ENCODE measurements around the gene ACSBG1.

The ACSBG1 gene

DNA sequence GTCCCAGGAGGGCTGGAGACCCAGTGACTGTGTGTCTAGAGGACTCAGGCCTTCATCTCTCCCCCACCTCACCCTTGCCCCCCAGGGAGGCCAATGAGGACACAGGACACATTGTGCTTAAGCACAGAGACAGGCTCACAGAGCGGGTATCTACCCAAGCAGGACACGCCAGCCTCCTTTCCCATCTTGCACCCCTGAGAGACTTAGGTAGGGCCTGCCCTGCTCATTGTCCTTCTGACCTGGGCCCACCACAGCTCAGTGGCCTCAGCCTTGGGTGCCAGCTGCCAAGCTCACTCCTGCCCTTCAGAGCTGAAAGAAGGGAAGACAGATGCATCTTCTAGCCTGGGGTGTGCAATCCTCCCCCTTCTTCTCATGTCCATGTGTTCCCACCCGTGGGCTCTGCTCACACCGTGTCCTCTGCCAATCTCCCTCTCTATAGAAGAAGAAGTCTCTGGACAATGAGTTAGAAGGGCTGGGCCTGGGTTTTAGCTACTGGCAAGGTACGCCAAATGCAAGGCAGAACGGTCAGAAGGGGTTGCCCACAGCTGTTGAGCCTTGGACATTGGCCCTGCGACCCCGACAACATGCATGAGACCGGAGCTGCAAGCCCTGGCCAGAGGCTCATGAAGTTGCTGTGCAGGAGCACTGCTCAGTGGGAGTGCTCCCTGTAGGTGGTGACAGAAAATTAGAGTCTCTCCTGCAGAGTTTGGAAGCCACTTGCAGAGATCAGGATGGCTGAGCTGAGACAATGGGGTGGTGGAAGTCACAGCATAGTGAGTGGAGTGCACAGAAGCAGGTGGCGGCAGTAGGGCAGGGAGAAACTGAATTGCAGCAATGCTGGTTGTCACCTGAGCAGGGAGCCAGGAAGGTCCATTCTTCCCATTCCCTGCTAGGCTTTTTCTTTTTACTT is 32.8 kb downstream of the ACSBG1 start:
- no peak for DNase-seq

DNA sequence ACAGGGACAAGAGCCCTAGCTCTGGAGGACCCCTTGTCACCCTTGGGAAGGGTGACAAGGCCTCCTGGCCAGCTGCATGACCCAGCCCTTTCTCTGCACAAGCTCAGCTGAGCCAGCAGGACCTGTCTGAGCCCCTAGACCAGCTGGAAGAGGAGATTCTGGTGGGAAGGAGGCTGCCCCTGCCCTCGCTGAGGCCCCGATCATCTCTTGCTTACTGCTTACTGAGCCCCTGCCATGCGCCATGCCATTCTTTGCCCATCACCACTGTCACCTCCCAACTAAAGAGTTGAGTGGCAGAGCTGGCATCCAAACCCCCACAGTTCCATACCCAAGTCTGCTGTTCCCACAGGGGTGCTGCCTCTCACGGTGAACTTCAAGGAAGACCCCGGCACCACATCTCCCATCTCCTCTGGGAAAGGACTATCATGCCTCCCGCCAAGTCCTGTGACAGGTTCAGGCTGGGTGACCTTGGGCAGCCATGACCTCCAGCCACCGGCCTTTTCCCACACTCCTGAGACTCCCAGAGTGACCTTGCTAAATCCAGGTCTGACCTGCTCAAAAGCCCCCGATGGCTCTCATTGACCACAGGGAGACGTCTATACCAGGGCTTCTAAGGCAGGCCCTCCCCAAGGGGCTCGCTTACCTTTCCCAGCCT is 34.0 kb downstream of the ACSBG1 start:
- no peak for DNase-seq

DNA sequence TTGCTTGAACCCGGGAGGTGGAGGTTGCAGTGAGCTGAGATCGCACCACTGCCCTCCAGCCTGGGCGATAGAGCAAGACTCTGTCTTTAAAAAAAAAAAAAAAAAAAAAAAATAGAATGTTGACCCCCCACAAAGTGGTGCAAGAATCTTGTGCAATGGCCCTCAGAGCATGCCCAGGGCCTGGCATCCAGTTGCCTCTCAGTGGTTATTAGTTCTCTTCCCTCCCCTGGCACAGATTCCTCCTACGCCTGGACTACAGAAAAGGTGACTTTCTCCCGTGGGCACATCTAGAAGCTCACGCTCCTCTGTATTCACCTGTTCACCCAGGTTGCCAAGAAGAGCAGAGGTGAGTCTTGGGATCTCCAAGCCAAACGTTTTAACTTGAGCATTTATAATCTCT is 36.7 kb downstream of the ACSBG1 start:
- DNase-seq, result no peak

DNA sequence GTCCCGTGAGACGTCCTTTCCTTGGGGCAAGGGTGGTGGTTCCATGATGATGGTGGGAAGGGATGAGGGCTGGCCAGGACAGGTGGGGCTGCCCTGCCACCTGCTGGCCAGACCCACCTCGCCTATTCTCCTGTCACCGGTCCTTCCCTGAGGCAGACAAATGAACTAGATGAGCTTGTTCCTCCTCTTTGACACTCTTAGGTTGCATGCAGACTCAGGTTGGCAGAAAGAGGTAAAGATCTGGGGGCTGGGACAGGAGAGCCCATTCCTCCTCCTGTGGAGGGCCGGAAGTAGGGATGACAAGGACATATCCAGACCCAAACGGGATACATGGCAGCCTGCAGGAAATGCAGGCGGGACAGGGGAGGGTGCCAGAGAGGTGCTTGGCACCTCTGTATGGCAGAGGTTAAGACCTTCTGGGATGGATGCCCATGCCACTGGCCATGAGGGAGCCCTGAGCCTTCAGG is 38.6 kb downstream of the ACSBG1 start:
- DNase-seq, result peak; percentile 8

DNA sequence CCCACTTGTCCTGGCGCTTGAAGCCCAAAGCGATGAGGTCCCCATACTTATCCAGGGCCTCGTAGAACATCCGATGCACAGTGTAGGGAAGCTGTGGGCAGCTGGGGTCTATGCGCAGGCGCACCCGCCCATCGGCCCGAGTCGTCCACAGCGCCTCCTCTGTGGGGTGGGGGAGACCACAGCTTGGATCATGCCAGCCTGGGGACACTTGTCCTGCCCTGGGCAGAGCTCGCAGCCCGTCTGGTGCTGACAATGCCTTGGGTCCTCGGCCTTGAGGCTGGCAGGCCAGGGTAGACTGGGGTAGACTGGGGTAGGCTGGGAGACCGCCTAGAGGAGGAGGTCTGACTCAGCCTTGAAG is 39.8 kb downstream of the ACSBG1 start:
- no peak for DNase-seq

DNA sequence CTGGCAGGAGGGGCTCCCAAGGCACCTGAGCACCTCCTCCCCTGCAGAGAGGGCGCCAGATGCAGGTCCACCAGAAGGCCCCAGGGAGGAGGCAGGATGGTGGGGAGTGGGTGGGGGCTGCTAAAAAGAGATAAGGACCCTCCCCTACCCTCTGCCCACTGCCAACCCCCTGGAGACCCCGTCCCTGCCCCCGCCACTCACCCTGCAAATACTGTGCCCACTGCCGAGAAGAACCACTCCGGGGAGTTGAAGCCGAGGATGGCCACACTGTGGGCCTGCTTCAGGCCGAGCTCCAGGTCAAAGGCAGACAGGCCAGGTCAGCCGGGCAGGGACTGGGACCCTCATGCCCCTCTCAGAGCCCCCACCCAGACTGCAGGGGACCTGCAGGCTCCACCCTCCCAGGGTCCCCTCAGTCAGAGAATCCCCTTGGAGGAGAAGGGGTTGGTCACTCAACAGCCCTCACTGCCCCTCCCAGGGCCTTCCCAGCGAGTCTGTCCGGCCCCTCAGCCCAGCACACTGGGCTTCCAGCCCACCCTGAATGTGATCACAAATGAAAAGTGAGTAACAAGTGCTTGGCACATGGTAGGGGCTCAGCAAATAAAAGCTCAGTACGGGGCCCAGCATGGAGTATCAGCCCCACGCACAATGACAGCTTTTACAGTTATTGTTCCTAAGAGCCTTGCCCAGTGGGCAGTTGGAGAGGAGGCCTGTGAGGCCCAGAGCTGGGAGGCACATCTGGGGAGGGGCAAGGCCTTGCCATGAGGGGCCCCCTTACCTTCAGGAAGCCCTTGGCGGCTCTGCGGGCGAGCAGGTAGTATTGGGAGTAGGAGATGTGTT is 40.4 kb downstream of the ACSBG1 start:
- DNase-seq, result no peak

DNA sequence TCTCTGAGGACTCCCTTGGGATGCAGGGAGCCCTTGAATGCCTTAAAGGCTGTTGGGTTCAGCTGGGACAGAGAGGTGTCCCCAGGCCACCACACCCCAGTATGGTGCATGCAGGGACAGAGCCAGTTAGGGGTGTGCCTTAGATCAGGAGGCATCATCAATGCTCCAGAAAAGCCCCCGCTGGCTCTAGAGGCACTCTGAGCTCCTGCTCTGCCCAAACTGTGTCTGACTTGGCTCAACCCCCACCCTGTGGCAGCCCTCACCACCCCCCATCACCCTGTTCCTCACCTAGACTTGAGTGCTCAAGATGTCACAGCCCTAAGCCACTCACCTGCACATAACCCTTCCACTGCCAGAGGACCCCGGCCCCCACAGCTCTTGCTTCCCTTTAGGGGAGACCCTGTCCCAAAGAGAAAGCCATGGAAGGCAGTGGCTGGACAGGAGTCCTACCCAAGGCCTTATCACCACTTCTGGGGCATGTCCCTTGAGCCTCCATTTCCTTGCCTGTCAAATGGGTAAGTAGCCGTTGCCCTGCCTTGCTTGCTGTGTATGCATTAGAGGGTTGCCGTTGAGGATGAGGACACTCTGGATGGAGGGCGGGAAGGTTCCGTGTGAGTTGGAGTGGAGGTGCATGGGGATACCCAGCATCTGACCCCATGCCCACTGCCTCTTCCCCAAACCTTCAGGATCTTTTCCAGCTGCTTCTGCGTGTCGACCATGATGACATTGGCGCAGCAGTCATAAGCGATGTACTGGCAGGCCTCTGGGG is 41.4 kb downstream of the ACSBG1 start:
- no peak for DNase-seq

DNA sequence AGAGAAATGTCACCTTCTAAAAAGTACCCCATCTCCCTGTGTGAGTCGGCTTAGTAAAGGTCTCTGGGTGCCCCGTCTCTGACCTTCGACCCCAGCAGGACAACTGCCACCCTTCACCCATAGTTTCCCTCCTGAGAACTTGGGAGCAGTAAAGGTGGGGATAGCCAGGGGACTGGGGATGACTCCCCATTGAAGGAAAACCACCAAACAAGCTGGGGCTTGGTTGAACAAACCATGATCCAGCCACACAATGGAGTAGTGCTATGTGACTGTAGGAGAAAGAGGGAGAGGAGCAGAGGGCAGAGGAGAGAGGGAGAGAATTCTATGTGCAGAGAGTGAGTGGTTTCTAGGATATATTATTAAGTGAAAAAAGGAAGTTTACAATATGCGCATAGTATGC is 51.5 kb downstream of the ACSBG1 start:
- no peak for DNase-seq

DNA sequence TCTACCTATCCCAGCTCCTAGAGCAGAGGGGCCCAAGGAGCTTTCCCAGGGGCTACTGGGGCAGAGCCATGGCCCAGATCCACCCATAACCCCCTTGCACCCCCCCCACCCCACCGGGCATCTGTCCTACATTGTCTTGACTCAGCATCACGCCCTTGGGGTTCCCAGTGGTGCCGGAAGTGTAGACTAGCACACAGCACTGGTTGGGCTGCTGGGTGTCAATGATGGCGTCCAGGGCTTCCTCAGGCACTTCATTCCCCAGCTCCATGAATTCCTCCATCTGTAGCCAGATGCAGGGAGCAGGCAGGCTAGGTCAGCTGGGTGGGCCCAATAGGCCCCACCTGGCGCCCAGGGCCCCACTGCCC is 52.0 kb downstream of the ACSBG1 start:
- no peak for DNase-seq

DNA sequence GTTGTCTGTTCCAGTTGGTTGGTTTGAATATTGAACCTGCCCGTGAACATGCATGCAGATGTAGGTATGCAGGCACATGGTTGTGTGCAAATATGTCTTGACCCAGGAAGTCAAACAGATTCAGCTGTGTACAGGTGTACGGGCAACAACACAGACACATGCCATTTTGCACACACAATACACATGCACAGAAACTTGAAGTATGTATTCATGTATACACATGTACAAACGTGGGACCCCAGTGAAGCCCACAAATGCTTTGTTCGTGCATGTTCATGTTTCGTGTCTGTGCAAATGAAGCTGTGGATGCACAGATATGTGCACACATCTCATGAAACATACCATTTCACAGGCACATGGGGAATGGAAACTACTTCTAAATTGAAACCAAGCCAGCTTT is 54.5 kb downstream of the ACSBG1 start:
- no peak for DNase-seq

DNA sequence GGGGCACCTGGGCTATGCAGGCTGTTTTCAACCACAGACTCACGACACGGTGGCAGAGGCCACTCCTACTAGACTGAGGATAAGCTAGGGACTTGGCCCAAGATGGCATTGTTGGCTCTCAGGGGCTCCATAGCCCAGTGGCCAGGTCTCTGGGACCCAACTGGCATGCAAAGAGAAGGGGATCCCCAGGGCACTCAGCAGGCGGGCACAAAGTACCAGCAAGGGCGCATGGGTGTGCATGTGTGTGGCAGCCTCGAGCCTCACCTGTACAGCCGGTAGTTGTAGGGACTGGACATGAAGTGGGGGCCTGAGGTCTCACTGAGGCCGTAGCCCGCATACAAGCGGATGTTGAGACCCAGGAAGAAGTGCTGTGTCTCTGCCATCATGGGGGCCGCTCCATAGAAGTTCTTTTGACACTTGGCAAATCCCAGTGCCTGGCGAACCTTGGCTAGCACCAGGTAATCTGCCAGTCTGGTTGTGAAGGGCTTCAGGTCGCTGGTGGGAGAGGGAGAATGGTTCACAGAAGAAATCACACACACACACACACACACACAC is 55.0 kb downstream of the ACSBG1 start:
- no peak for DNase-seq

DNA sequence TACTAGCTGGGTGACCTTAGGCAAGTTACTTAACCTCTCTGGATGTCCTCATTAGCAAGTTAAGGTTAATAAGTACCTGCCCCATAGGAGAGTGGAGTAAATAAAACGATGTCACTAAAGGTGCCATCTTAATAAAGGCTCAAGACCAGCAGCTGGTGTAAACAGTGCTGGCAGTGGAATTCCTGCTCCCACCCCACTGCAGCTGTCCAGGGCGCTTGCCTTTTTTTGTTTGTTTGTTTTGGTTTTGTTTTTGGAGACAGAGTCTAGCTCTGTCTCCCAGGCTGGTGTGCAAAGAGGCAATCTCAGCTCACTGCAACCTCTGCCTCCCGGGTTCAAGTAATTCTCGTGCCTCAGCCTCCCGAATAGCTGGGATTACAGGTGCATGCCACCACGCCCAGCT is 56.3 kb downstream of the ACSBG1 start:
- no peak for DNase-seq

DNA sequence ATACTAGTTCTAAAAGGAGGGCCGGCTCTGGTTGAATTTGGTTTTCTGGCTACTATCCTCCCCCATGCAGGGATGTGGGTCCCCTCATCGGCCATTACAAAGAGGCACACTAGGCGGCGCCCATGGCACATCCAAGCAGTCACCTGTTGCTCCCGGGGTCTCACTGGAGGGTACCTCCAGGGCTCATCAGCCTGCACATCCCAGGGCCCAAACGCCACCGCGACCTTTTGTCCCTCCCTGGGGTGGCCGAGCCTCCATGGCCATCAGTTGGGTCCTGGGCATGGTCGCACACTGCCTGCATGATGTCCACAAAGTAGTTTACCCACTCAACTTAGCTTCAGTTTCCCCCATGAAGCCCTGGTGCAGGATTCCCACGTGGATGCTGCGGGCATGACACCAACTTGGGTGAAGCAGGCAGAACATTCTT is 56.9 kb downstream of the ACSBG1 start:
- DNase-seq, result peak; percentile 24

DNA sequence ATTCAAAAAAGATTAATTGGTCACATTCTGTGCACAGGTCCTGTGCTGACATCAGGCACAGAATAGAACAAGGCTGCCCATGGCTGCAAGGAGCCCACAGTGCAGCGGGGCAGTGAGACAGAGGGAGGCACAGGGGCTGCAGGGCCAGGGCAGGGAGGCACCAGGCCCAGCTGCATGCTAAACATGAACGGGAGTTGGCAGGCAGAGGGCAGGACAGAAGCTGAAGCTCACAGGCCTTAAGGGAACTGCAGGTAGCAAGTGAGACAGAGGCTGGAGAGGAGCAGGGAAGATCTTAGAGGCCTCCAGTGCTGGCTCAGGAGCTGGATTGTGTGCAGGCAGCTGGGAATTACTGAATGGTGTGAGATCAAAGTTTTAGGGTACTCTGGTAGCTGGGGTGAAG is 59.0 kb downstream of the ACSBG1 start:
- DNase-seq, result no peak

DNA sequence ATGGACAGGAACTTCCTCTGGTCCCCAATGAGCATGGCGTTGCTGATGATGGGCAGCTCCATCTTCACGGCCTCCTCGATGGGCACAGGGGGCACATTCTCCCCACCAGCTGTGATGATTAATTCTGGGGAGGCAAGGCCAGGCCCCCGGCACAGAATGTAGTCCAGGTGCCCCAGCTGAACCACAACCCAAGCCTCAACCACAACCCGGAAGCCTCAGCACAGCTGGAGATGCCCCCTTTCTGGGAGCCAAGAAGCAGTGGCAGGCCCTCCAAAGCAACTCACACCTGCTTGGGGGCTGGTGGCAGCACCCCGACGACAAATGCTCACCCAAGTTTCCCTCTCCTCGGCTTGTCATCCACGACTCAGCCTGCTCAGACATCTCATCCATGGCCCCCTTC is 60.0 kb downstream of the ACSBG1 start:
- no peak for DNase-seq

DNA sequence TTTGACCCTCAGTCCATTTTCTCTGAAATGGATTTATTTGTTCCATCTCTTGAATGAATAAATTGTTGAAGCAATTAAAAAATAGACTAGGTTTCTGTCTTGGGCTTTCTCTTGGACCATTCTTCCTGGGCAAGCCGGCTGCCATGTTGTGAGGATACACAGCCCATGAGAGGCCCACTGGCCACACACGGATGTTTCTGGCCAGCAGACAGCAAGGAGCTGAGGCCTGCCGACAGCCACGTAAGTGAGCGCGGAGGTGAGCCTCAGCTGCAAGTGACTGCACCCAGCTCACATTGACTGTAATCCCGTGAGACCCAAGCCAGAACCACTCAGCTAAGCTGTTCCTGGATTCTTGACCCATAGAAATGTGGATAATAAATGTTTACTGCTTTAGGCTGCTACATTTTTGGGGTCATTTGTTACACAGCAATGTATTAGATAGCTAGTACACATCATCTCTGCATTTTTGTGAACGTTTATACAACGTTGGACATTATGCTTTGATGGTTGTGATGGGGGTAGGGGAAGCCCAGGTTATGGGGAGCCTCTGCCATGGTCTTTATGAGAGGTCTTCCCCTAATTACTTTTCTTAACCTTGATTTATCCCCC is 62.4 kb downstream of the ACSBG1 start:
- DNase-seq, result no peak

DNA sequence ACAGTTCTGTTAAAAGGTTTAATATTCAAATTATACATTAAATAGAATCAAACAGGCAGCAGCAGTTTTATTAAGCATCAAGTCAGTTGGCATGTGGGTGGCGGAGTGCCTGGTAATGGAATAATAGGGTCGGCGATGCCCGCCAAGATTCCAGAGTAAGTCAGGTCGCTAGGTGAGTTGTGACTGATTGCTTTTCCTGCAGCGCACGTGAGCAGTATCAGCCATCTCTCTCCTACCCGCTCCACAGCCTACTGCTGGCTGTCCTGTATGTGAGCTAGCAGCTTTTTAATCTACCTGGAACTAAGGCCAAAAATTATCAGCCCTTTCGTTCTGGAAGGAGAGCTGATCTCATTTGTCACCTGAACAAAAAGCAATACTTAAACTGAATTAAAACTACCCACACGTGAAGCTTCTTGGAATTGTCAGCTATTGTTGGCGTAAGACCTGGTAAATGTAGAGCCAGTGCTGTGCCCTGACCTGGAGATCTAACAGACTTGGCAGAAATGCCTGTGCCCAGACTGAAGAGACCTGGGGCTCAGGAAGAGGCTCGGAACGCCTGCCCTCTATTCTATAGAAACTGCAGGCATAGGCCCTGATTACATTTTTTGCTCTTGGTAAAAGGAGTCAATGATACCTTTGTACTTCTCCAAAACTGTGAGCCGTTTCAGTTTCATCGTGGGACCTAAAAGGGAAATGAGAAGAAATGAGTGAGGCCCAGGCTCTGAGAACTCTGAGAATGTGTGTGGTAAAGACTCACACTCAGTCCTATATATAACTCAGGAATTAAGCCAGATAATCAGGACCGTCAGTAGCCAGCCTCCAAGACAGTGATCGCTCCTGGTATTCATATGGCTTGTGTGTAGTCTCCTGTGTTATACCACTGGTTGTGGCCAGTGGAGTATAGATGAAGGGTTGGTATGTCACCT is 63.3 kb downstream of the ACSBG1 start:
- no peak for DNase-seq

DNA sequence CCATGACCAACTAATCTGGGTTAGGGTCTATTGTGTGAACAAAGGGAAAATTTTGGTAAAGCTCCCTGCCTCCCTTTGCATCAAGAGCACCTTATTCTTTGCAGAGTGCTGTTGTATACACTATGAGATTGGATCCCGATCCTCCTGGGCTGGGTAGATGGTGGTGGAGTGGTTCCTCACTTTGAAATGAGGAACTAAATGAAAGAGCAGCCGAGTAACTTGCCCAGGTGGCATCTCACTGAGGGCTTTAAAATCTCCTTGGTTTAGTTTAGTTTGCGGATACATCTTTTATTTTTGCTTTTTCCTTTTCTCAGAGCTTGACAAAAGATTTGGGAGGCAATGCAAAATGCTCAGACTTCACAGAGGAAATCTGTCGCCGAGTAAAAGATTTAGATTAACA is 65.8 kb downstream of the ACSBG1 start:
- DNase-seq, result no peak

DNA sequence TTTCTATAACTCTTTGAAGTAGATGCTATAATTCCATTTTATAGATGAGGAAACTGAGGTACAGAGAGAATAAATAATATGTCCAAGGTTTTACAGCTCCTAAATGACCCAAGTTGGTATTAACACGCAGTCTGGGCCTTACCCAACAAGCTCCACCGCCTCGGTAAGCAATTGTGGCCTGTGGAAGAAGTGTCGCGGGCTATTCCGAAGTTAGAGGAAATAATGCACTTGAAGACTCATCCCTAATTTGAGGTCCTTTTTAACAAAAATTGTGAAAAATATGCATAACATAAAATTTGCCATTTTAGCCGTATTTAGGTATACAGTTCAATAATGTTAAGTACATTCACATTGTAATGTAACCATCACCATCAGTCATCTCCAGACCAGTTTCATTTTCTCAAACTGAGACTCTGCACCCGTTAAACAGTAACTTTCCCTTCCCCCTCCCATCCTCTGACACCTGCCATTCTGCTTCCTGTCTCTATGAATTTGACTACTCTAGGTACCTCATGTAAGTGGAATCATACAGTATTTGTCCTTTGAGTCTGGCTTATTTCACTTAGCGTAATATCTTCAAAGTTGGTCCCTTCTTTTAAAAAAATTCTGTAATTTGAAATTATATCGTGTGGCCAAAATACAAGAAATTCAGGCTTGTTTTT is 67.0 kb downstream of the ACSBG1 start:
- no peak for DNase-seq

DNA sequence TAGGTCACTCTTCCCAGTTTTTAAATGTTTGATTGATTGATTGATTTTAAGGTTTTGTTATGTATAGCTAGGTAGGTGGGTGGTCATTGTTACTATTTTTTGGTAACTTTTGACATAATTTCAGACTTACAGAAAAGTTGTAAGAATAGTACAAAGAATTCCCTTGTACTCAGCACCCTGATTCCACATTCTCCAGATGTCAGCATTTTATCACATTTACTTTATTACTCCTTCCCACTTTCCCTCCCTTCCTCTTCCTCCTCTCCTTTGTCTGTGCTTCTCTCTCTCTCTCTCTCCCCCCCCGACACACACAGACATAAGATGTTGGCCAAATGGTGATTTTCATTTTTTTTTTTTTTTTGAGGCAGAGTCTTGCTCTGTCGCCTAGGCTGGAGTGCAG is 70.4 kb downstream of the ACSBG1 start:
- no peak for DNase-seq
